ENCODE measurements around the gene SFR1. TPM values are rescaled to one million over a fixed set of nuclear protein-coding genes. Genes with fewer than 3 reads are reported as not detected.

The SFR1 gene
- total RNA-seq, 1 experiment from 2014 or later = 8.4 TPM

DNA sequence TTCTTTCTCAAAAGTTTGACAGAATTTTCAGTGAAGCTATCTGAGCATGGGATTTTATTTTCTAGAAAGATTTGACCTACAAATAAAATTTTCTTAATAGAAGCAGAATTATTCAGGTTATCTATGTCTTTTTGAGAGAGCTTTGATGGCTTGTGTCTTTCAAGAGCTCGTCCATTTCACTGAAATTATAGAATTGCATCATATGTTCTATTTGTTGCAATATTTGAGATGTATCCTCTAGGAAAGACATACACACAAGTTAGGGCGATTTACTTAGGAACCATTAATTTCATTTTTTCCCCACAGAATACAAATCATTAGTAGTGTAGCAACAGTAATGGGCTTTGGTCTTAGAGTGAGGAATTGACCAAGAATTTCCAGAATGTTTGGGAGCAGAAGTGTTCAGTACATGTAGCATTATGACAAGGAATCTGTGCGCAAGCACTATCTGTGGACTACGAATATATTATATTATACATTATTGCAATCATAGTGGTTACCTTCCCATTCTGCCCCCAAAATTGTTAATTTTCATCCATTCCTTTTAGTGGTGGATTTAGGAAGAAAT lies 23.5 kb upstream of the SFR1 start:
- CTCF ChIA-PET = no interaction called here
- intact Hi-C loops (cut with micrococcal nuclease; ENCODE audit: unreplicated experiment) (no loop called here), in situ Hi-C loops (cut with HindIII; ENCODE audit: low pct_unique_long_range_greater_than_20kb, low sequenced_read_pairs) (no loop called here)
- DNase-seq (ENCODE audit: low read depth, low spot score) (no peak), ATAC-seq (no peak)
- POLR2A ChIA-PET = no interaction called here
- no peak for TF ChIP-seq POLR2AphosphoS5 (IDR thresholded peaks at IDR 0.05; ENCODE audit: low read depth, low read length)
- TF ChIP-seq, protein P1, sequence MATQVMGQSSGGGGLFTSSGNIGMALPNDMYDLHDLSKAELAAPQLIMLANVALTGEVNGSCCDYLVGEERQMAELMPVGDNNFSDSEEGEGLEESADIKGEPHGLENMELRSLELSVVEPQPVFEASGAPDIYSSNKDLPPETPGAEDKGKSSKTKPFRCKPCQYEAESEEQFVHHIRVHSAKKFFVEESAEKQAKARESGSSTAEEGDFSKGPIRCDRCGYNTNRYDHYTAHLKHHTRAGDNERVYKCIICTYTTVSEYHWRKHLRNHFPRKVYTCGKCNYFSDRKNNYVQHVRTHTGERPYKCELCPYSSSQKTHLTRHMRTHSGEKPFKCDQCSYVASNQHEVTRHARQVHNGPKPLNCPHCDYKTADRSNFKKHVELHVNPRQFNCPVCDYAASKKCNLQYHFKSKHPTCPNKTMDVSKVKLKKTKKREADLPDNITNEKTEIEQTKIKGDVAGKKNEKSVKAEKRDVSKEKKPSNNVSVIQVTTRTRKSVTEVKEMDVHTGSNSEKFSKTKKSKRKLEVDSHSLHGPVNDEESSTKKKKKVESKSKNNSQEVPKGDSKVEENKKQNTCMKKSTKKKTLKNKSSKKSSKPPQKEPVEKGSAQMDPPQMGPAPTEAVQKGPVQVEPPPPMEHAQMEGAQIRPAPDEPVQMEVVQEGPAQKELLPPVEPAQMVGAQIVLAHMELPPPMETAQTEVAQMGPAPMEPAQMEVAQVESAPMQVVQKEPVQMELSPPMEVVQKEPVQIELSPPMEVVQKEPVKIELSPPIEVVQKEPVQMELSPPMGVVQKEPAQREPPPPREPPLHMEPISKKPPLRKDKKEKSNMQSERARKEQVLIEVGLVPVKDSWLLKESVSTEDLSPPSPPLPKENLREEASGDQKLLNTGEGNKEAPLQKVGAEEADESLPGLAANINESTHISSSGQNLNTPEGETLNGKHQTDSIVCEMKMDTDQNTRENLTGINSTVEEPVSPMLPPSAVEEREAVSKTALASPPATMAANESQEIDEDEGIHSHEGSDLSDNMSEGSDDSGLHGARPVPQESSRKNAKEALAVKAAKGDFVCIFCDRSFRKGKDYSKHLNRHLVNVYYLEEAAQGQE (IDR thresholded peaks at IDR 0.05; ENCODE audit: insufficient read depth in 1 of 2, low read depth in 2 of 2, low read length in 1 of 2) = no peak
- TF ChIP-seq, protein P2, sequence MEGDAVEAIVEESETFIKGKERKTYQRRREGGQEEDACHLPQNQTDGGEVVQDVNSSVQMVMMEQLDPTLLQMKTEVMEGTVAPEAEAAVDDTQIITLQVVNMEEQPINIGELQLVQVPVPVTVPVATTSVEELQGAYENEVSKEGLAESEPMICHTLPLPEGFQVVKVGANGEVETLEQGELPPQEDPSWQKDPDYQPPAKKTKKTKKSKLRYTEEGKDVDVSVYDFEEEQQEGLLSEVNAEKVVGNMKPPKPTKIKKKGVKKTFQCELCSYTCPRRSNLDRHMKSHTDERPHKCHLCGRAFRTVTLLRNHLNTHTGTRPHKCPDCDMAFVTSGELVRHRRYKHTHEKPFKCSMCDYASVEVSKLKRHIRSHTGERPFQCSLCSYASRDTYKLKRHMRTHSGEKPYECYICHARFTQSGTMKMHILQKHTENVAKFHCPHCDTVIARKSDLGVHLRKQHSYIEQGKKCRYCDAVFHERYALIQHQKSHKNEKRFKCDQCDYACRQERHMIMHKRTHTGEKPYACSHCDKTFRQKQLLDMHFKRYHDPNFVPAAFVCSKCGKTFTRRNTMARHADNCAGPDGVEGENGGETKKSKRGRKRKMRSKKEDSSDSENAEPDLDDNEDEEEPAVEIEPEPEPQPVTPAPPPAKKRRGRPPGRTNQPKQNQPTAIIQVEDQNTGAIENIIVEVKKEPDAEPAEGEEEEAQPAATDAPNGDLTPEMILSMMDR (IDR thresholded peaks at IDR 0.05) = no peak
- no peak for TF ChIP-seq TCF7L2 (IDR thresholded peaks at IDR 0.05; ENCODE audit: low read depth, low read length)
- TF ChIP-seq SIN3A (IDR thresholded peaks at IDR 0.05; ENCODE audit: borderline replicate concordance, insufficient read depth, low read depth, low read length) = no peak
- Histone ChIP-seq H3K27me3 (ENCODE audit: control insufficient read depth, insufficient read depth, low read length) (no peaks in the 10 kb centered on the region), H3K27ac (ENCODE audit: low read length) (no peak overlapping the region), H3K36me3 (ENCODE audit: control insufficient read depth, insufficient read depth, low read length) (no peaks in the 10 kb centered on the region), H3K4me1 (ENCODE audit: control insufficient read depth, insufficient read depth, low read length) (no peaks in the 10 kb centered on the region), H3K4me3 (ENCODE audit: low read depth in 2 of 2, low read length in 2 of 2) (no peak overlapping the region), H3K9me3 (ENCODE audit: control insufficient read depth, insufficient read depth, low read depth, low read length) (no peaks in the 10 kb centered on the region)
- no TSS peak for BruUV-seq (replicated peaks)

DNA sequence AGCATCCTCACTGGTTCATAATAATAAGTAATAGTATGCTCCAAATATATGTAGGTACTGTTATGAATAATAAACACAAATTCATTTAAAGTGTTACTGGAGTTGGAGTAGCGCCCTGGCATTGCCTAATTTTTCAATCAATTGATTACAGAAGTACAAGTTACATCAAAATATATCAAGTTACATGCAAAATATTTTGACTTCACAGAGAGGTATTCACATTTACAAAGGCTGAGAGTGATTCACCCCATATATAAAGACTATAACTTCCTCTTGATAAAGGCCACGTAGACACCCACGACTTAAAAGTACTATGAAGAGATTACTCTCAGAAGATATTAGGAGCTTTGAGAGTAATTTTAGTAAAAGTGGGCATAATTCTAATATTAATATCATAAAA lies 22.7 kb upstream of the SFR1 start:
- no peaks in the 10 kb centered on the region for H3K4me1 ChIP-seq (ENCODE audit: control insufficient read depth, insufficient read depth, low read length)
- ATAC-seq (no peak), DNase-seq (ENCODE audit: low read depth, low spot score) (no peak)
- H3K27me3 ChIP-seq (ENCODE audit: control insufficient read depth, insufficient read depth, low read length) = no peaks in the 10 kb centered on the region
- CTCF ChIA-PET = no interaction called here
- TF ChIP-seq, protein P1 (IDR thresholded peaks at IDR 0.05; ENCODE audit: insufficient read depth in 1 of 2, low read depth in 2 of 2, low read length in 1 of 2) = no peak
- TF ChIP-seq, protein P2 (IDR thresholded peaks at IDR 0.05) = no peak
- TF ChIP-seq SIN3A (IDR thresholded peaks at IDR 0.05; ENCODE audit: borderline replicate concordance, insufficient read depth, low read depth, low read length) (no peak), TCF7L2 (IDR thresholded peaks at IDR 0.05; ENCODE audit: low read depth, low read length) (no peak)
- H3K9me3 ChIP-seq (ENCODE audit: control insufficient read depth, insufficient read depth, low read depth, low read length) = no peaks in the 10 kb centered on the region
- in situ Hi-C loops (cut with HindIII; ENCODE audit: low pct_unique_long_range_greater_than_20kb, low sequenced_read_pairs) (no loop called here), intact Hi-C loops (cut with micrococcal nuclease; ENCODE audit: unreplicated experiment) (no loop called here)
- no TSS peak for BruUV-seq (replicated peaks)
- no peaks in the 10 kb centered on the region for H3K36me3 ChIP-seq (ENCODE audit: control insufficient read depth, insufficient read depth, low read length)
- no peak overlapping the region for H3K27ac ChIP-seq (ENCODE audit: low read length)
- POLR2A ChIA-PET = no interaction called here
- H3K4me3 ChIP-seq (ENCODE audit: low read depth in 2 of 2, low read length in 2 of 2) = no peak overlapping the region

All from Panc1 (cell line).